SK-N-SH treated with all-trans-retinoic acid at 6 μM for 48 hours (cell line): ENCODE results near the gene AKR1B1.

Experiments used
- CSDC2 ChIP-seq: fragments of 250-450 bp; sonication (Bioruptor Pico); IDR thresholded peaks from 2 replicates; pipeline ENCODE4 v1.5.0; 2020; ENCODE audit warnings: mild to moderate bottlenecking, moderate library complexity
- GLIS3 ChIP-seq: fragments of 250-450 bp; sonication (Bioruptor Pico); IDR thresholded peaks from 2 replicates; pipeline ENCODE4 v1.5.0; 2020; ENCODE audit warnings: mild to moderate bottlenecking, moderate library complexity
- OSR1 ChIP-seq: fragments of 250-450 bp; sonication (Bioruptor Pico); IDR thresholded peaks from 2 replicates; pipeline ENCODE4 v1.8.0; 2022; ENCODE audit warnings: moderate library complexity, mild to moderate bottlenecking, inconsistent platforms
- PATZ1 ChIP-seq: fragments of 250-450 bp; sonication (Bioruptor Pico); IDR thresholded peaks from 2 replicates; pipeline ENCODE4 v1.8.0; 2020; ENCODE audit warnings: mild to moderate bottlenecking, moderate library complexity, borderline replicate concordance
- SNAI2 ChIP-seq: fragments of 250-450 bp; sonication (Bioruptor Pico); IDR thresholded peaks from 2 replicates; pipeline ENCODE4 v1.5.0; 2020; ENCODE audit warnings: mild to moderate bottlenecking, moderate library complexity
- ZFP3 ChIP-seq: fragments of 250-450 bp; sonication (Bioruptor Pico); IDR thresholded peaks from 2 replicates; pipeline ENCODE4 v1.5.0; 2020; ENCODE audit warnings: mild to moderate bottlenecking, moderate library complexity
- TF ChIP-seq, protein P1 (sequence below): fragments of 250-450 bp; sonication (Bioruptor Pico); IDR thresholded peaks from 2 replicates; pipeline ENCODE4 v1.5.0; 2020; ENCODE audit warnings: mild to moderate bottlenecking, moderate library complexity

DNA sequence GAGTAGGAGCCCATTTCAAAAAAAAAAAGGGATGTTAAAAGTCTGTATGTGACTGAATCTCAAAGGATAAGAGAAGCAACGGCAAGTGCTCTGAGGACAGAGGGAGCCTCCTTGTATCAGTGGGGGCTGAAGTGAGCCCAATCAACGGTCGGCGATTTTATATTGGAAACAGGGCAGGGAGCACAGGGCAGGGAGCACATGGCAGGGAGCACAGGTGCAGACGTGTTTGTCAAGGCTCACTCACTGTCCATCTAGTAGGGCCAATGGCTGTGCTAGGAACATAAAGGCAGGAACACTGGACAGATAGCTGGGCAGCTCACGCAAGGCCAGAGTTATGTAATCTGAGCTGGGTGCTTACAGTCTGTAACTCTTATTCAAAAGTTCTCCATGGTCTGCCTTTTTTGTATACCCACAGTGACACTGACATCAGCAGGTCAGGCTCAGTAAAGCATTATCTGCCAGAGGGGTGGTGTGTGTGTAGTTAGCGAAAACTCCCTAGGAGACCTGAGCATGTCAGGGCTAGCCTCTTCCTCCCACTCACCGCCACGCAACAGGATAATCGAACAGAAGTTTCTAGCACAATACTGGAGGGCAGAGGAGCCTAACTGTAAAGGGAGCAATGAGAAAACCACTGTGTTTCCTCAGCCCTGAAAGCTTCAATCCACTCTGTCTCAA is 15.4 kb downstream of the AKR1B1 start:
- no peak for TF ChIP-seq GLIS3 (CRISPR knock-in tag)
- no peak for TF ChIP-seq CSDC2 (CRISPR knock-in tag)
- TF ChIP-seq ZFP3 (CRISPR knock-in tag): no peak
- TF ChIP-seq SNAI2 (CRISPR knock-in tag): no peak
- TF ChIP-seq OSR1: no peak
- TF ChIP-seq, protein P1, sequence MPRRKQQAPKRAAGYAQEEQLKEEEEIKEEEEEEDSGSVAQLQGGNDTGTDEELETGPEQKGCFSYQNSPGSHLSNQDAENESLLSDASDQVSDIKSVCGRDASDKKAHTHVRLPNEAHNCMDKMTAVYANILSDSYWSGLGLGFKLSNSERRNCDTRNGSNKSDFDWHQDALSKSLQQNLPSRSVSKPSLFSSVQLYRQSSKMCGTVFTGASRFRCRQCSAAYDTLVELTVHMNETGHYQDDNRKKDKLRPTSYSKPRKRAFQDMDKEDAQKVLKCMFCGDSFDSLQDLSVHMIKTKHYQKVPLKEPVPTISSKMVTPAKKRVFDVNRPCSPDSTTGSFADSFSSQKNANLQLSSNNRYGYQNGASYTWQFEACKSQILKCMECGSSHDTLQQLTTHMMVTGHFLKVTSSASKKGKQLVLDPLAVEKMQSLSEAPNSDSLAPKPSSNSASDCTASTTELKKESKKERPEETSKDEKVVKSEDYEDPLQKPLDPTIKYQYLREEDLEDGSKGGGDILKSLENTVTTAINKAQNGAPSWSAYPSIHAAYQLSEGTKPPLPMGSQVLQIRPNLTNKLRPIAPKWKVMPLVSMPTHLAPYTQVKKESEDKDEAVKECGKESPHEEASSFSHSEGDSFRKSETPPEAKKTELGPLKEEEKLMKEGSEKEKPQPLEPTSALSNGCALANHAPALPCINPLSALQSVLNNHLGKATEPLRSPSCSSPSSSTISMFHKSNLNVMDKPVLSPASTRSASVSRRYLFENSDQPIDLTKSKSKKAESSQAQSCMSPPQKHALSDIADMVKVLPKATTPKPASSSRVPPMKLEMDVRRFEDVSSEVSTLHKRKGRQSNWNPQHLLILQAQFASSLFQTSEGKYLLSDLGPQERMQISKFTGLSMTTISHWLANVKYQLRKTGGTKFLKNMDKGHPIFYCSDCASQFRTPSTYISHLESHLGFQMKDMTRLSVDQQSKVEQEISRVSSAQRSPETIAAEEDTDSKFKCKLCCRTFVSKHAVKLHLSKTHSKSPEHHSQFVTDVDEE: no peak
- no peak for TF ChIP-seq PATZ1
